ENCODE measurements around the gene WSB1.
A peak's percentile ranks its signal among the peaks of the same experiment; 100 is the strongest.
"Not testable (repeated sequence)": the region's sequence is repeated elsewhere in the genome, so short reads cannot be mapped to it uniquely, and the experiment has no call there.

Gene WSB1

GRCh38 chr17:27318633-27319032 is 24.7 kb downstream of the WSB1 start:
- DNase-seq = no peak

DNA sequence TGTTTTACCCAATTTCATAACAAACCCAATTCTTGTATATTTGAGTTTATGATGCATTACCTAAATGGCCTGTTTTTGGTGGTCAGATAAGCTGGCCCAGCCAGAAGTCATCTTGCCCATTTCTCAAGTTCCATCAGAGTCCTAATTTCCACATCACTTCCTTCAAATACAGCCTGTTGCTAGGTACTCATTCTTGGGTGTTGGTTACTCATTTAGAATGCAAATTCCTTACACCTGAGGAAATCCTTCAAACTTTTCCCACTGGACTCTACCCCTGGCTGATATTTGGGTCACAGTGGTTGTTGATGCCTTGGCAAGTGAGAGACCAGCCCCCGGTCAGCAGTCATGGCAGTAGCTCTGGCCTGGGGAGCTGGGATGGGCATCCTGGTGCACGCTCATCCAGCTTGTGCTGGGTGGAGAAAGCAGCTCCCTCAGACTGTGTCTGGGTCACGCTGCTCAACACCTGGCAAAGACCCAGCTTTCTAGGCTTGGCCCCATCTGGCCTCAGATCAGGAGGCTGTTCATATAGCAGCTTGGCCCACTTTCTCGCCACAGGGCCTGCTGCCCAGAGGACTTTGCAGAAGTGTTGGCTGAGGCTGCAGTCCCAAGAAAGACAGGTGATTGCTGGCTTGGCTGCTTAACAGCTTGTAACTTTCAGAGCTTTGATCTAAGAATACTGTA is 25.8 kb downstream of the WSB1 start:
- DNase-seq = peak; percentile 9 to 35

GRCh38 chr17:27320222-27320560 is 26.3 kb downstream of the WSB1 start:
- no peak for DNase-seq

GRCh38 chr17:27321372-27321771 is 27.5 kb downstream of the WSB1 start:
- no peak for DNase-seq

DNA sequence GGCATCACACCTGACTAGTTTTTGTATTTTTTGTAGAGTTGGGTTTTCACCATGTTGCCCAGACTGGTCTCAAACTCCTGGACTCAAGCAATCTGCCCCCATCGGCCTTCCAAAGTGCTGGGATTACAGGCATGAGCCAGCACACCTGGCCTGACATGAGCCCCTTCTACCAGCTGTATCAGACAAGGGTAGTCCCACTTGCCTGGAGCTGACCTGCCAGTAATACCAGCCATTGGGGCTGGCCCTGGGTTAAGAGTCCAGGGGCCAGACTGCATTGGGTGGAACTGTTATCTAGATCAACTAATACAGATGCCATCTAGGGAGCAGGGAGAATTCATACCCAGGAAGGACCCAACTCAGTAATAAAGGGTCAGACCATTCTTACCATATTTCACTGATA is 28.1 kb downstream of the WSB1 start:
- no peak for DNase-seq

GRCh38 chr17:27322690-27323508 is 29.0 kb downstream of the WSB1 start:
- DNase-seq = no peak

DNA sequence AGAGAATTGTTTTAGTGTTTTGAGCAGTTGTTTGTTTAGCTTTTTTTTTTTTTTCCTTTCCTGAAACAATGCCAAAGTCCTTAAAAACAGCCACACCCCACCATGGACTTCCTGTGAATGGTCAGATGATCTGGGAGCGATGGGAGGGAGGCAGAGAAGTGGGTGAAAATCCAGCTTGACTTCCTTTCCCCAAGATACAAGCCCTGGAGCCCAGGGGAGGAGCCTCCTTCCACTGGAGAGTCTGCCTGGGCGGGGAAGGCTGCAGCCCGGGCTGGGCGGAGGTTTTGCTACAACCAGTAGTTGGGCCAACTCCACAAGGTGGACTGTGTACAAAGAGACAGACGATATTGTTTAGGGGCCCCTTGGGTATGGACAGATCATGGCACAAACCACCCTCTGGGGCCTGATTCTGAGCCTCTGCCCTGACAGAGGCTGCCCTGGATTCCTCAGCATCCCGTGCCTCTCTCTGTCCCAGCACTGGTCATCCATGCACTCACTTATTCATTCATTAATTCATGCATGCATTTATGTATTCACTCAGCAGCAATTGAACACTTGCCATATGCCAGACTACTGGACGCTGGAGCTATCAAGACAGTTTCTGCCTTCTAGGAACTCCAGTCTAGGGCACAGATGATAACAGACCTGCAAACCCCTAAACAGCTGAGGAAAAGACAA is 29.8 kb downstream of the WSB1 start:
- no peak for DNase-seq

DNA sequence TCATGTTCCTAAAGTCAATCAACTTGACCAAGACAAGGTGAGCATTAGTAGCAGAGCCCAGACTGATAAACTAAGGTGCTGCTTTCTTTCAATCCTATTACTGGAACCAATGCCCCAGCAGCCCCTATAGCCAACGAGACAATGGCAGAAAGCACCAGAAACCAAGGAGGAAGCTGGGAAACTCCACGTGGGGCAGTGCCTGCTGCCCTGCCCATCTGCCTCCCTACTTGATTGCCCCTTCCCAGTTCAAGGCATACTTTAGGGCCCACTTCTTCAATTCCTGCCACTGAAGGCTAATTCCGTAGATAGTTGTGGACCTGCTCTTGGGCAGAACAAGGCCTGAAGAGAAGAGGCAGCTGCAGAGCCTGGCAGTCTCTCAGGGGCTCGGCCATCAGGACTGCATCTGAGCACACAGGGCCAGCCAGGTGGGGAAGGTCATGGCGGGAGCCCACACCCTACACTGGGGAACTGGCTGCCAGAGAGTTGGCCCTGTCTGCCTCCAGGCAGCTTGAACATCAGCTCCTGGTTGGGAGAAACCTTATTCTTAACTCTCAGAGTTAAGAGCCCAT is 30.9 kb downstream of the WSB1 start:
- DNase-seq = no peak

DNA sequence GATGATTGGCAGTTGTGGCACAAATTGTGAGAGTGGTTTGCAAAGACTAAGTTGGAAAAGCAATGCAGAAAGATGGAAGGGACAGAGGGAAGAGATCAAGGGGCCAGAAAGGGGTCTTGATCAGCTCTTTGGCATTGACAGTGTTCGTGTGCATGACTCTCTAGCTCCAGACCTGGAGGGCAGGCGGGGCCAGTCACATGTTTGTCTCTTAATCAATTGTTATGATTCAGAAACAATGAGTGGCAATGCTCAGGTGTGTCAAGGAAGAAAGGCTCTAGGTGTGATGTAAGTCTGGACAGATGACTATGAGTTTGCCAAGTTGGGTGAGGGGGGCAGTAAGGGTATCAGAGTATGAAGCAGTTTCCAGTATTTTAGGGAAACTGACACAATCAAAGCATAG is 32.1 kb downstream of the WSB1 start:
- DNase-seq = no peak

DNA sequence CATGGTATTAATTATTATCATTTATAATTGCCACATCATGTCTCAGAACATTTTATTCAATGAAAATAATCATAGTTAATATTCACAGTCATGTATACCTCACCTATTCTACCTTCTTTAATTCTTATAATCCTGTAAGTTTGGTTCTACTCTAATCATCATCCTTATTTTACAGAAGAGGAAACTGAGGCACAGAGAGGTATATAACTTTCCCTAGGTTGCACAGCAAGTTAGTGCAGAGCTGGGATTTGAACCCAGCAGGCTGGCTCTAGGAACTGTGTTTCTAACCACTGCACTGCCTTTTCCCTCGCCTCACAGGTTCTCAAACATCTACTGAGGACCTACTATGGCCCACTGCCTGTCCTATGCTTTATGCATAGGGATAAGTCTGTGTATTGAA is 32.7 kb downstream of the WSB1 start:
- DNase-seq = no peak

DNA sequence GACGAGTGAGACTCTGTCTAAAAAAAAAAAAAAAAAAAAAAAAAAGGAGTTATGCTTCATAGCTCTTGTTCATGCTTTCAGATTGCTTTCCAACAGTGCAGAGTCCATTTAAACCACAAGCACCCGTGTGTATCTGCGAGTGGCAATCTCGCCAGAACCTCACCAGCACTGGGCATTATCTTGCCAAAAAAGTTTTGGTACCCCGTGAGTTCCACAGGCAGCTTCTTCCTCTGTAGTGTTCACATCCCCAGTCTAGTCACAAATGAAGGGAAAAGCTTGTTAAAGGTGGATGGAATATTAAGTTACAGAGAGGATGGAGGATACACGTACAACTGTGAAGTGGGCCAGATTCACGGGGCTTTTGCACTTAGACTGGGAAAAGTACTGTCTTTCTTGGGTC is 33.5 kb downstream of the WSB1 start:
- DNase-seq = no peak

DNA sequence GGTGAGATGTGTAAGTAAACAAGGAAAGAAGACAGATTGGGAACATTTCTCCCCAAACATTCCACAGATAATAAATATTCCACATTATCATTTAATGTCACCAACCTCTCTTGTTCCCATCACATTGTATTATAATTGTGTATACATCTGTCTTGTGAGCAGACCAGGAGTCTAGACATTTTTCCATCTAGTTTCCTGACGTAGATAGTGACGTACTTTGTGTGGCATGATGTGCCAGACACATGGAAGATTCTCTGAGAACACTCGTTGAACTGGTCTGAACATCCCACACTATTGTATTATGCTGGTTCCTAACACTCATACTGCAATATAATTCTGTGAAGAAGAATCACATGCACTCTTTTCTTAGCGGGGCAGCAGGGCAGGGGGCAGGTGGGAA is 34.0 kb downstream of the WSB1 start:
- DNase-seq = no peak

GRCh38 chr17:27328686-27329085 is 34.8 kb downstream of the WSB1 start:
- not testable (repeated sequence) for DNase-seq

DNA sequence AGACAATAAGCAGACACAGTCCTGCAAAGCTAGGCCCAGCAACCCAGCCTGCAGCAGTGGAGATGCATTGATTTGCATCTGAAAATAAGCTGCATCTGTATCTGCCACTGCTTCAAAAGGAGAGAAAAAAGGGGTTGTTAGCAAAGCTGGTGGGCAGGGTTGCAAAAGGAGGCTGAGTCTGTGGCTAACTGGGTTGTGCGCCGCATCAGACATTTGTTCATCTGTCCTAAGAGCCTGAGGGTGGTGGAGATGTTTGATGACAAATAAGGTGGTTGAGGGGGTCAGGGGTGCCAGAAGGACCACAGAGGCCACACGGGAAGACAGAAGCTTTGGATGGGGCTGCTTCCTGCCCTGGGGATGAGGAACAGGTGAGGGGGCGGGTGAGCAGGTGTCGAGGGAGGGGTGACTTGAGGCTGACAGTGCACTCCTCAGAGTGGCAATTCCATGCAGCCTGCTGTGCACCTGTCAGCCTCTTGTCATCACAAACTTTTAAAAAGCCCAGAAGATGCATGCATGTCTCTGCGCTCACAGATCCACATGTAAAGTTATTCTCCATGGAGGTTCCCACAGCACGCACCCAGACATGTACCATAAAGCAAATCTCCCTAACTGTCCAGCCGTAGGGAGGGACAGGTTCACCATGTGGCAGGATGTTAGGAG is 35.4 kb downstream of the WSB1 start:
- DNase-seq = no peak

GRCh38 chr17:27332047-27332393 is 38.1 kb downstream of the WSB1 start:
- no peak for DNase-seq

DNA sequence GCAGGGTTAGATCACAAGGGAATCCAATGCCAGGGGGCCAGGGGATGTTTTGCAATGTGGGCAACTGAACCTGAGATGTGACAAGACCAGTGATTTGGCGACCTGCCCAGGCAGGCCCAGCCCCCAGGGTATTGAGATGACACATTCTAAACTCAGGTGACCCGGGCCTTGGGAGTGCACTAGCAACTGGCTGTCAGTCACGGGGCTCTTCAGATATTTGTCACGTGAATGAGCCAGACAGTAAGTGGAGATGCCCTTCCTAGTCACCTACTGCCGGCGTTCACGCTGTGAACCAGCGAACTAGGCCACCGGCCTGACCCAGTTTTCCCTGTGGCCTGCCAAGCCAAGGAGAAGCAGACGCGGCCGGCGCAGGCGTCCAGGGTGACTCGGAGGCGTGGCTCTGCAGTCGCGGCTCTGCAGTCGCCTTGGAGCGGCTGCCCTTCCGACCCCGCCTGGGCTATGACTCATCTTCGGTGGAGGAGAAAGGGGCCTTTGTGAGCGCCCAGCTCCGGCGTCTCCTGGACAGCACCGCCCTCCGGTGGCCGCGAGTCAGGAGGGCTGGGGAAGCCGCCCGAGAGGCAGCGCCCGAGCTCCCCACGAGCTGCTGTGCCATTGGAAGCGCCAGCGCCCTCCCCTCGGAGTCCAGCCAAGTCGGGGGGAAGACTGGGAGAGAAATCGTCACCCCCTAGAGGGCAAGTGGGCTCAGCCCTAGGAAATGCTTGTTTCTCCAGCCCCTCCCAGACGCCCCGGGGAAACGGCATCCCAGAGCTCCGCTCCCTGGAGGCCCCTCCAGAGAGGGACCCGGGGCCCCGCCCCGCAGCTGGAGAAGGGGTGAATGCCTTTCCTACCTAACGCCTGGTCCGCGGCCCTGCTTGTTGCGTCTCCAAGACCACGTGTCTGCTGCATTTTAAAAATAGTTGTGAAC is 38.8 kb downstream of the WSB1 start:
- DNase-seq = peak; percentile 99 to 100

DNA sequence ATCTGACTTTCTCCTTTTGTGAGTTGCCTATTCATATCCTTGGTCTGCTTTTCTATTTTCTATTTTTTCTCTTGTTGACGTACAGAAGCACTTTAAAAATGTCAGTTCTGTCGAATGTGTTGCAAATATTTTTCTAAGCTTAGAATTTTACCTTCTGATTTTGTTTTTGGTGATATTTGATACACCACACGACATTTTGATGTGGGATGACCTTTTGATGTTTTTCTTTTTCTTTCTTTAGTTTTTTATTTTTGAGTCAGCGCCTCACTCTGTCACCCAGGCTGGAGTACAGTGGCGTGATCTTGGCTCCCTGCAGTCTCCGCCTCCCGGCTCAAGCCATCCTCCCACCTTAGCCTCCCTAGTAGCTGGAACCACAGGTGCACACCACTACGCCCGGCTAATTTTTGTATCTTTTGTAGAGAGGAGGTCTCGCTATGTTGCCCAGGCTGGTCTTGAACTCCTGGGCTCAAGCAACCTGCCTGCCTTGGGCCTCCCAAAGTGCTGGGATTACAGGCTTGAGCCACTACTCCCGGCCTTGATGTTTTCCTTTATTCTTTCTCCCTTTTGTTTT is 39.6 kb downstream of the WSB1 start:
- no peak for DNase-seq

- peak; percentile 70 to 75 for DNase-seq
Observed at GRCh38 chr17:27336184-27336583, 42.3 kb downstream of the WSB1 start.

DNA sequence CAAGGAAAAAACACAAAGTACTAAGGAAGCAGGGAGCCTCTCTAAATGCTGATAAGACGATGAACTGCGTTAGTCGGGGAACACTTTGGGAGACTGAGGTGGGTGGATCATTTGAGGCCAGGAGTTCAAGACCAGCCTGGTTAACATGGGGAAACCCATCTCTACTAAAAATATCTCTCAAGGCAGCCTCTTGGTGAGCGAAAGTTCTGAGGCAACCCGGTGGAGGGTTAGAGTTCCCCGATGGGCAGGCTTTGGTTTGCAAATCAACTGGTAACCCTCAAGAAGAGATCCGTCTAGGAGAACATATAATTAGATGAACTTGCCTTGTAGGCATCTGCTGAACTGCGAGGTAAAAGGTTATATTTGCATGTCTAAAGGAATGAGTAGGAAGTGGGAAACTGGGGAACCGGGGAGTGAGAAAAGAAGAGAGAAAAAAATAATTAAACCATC is 44.6 kb downstream of the WSB1 start:
- no peak for DNase-seq

- DNase-seq = no peak
Observed at GRCh38 chr17:27339198-27339835, 45.4 kb downstream of the WSB1 start.

All from AML-193 (cell line).